Muscle of arm (tissue), 12 donors: ENCODE measurements around the gene UBE2V1. TPM values are rescaled to one million over a fixed set of nuclear protein-coding genes. Genes with fewer than 3 reads are reported as not detected.
"Not testable (repeated sequence)": the region's sequence is repeated elsewhere in the genome, so short reads cannot be mapped to it uniquely, and the experiment has no call there.

ENCODE experiments used
- DNase-seq: peaks from one replicate; pipeline ENCODE4 v3.0.0-alpha.2; 2013
- polyA plus RNA-seq, 12 donors: library from polyadenylated mRNA; unstranded; fragments of 120-200 nt; gene quantifications; one replicate each; pipeline ENCODE4 v1.2.1, GENCODE V29; 2013; ENCODE audit not compliant: insufficient read length in 12 of 12

Gene UBE2V1
- polyA plus RNA-seq, 12 donors = 103 to 227 (median 132) TPM

- DNase-seq = no peak
Measured at GRCh38 chr20:50141018-50141675, 28.2 kb upstream of the UBE2V1 start.

- no peak for DNase-seq
Measured at GRCh38 chr20:50140339-50140859, 27.4 kb upstream of the UBE2V1 start.

- no peak for DNase-seq
Measured at GRCh38 chr20:50138479-50139393, 25.8 kb upstream of the UBE2V1 start.

DNA sequence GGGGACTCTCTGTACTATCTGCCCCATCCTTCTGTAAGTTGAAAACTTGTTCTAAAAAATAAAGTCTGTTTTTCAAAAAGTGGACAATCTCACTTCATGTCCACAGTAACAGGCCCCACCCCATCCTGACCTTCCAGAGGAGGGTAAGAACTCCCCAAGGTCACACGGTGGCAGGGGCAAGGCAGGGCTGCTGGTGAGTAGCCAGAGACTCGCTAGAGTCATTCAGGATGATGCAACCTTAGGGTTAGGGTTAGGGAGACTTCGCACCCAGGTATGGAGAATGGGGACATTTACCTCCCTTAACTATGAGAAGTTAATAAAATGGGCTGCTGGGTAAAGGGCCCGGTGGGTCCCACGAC is 25.1 kb upstream of the UBE2V1 start:
- DNase-seq = no peak

DNA sequence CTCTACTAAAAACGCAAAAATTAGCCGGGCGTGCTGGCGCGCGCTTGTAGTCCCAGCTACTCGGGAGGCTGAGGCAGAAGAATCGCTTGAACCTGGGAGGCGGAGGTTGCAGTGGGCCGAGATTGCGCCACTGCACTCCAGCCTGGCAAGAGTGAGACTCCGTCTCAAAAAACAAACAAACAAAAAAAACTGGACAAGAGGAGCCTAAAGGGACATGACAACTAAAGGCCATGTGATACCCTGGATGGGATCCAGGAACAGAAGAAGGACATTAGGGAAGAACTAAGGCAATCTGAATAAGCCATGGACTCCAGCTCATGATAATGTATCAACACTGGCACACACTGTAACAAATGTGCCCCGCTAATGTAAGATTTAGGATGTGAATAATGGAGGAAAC is 24.8 kb upstream of the UBE2V1 start:
- DNase-seq = not testable (repeated sequence)

- DNase-seq = no peak
Measured at GRCh38 chr20:50136822-50137599, 24.1 kb upstream of the UBE2V1 start.

GRCh38 chr20:50135157-50135556 is 22.2 kb upstream of the UBE2V1 start:
- not testable (repeated sequence) for DNase-seq

- no peak for DNase-seq
Measured at GRCh38 chr20:50133474-50134217, 20.7 kb upstream of the UBE2V1 start.

- no peak for DNase-seq
Measured at GRCh38 chr20:50133041-50133440, 20.1 kb upstream of the UBE2V1 start.

- DNase-seq = no peak
Measured at GRCh38 chr20:50130995-50131394, 18.0 kb upstream of the UBE2V1 start.

DNA sequence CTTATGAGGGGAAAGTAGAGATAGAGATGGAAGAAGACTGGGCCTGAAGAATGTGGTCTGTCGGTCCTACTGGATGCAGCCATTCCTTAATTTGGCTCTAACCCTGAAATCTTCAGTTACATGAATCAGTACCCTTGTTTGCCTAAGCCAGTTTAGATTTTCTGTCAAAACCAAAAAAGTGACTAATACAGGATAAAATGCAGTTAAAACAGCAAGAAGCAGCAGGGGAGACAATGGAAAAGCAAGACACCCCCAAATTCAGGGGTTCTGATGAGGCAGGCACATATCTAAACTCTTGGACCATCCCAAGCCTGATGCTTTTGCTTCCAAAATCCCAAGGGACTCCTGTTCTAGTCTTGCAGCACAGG is 17.4 kb upstream of the UBE2V1 start:
- no peak for DNase-seq

DNA sequence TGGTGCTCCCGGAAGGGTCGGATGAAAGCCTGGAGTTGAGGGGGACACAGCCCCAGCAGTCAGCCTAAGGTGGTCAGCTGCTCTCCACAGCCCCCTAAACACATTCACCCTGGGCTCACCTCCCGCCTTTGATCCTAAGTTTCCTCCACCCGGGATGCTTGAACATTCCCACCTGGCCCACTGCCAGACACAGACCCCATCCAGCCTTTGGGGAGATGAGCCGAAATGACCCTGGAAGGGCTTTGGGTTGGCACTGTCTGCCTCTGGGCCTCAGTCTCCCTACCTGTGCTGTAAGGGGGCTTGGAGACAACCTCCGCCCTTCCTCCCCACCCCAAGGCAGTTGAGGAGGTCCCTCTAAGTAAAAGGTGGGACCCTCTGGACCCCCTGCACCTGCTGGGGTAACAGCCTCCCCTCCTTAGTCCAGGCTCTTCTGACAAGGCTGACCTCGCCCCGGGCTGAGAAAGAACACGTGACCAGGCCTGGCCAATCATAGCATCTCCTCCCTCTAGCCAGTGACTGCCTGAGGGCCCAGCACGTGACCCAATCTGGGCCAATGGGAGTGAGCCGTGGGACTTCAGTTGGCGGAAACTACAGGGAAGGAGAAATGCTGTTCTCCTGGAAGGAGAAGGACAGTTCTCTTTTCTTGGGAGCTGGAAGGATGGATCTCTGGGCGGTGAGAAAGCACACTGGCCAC is 16.9 kb upstream of the UBE2V1 start:
- no peak for DNase-seq

DNA sequence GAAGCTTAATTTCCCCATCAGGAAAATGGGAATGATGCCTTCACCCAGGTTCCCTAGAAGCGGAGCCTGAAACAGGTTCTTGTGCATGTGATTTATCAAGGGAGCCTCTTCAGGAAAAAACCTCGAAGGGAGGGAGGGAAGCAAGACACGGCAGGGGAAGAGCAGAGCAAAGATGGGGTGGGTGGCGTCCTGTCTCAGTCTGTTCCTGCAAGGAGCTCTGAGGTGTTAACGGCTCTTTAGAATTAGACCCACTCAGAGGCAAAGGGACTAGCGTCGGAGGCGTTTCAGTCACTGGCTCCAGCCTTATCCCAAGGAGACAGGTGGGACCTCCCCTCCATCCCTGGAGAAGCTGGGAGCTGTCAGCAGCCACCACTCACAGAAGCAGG is 15.6 kb upstream of the UBE2V1 start:
- no peak for DNase-seq

DNA sequence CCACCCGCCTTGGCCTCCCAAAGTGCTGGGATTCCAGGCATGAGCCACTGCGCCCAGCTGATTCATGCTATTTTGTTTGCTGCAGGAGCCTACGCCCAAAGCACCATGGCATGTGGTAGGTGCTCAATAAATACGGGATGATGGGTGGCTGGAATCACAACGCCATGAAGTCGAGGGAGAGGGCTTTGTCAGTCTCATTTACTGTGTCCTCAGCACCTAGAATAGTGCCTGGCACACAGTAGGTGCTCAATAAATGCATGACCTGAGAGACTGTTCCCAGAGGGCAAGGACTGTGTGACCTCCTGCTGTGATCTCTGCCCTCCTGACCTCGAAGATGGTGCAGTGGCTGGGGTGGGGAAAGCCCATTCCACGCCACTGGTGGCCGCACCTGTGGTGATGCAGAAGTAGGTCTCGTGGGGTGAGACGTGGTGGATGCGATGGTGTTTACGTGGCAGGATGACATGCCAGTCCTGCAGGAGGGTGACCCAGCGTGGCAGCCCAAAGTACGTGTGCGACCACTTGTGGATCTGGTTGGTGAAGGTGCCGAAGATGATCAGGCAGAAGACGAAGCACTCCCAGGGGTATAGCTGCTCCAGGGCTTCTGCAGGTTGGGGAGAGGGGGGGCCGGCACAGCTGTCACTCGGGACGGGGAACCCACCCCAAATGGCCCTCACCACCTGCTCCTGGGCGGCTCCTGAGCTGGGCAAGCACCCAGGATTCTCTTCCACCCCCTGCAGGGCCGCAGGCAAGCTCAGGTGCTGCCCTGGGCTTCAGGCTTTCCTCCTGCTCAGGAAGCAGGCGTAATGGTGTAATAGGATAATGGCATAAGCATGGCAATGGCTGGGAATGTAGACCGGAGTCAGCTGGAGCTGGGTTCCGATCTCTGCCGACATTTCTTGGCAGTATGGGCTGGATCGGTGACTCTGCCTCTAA is 14.9 kb upstream of the UBE2V1 start:
- DNase-seq = no peak

DNA sequence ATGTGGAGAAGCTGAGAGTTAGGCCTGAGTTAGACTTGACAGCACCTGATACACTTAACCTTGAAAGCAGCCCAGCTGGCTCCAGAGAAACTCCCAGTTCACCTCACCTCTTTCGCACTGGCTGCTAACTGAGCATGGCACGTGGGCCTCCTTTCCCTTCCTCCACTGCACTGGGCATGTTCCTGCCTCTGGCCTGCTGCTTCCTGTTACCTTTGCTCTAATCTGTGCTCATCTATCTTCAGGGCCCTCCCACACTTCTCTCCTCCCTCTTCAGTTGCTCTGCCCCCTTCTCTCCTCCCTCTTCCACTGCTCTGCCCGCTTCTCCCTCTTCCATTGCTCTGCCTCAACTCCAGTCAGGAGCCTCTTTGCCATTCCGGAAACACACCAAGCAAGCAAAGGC is 13.7 kb upstream of the UBE2V1 start:
- no peak for DNase-seq

DNA sequence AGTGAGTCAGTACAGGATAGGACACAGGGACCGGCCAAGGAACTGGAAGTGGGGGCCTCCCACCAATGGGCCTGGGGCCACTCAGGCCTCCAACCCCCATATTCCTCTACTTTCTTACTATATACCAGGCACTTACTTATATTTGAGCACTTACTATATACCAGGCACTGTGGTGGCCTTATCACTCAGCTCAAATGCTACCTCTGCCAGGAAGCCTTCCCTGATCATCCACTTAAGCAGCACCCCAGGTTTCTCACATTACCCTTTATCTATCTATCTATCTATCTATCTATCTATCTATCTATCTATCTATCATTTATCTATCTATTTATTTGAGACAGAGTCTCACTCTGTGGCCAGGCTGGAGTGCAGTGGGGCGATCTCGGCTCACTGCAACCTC is 12.3 kb upstream of the UBE2V1 start:
- DNase-seq = no peak

GRCh38 chr20:50124496-50124895 is 11.5 kb upstream of the UBE2V1 start:
- no peak for DNase-seq

- DNase-seq = no peak
Measured at GRCh38 chr20:50123418-50123817, 10.5 kb upstream of the UBE2V1 start.

DNA sequence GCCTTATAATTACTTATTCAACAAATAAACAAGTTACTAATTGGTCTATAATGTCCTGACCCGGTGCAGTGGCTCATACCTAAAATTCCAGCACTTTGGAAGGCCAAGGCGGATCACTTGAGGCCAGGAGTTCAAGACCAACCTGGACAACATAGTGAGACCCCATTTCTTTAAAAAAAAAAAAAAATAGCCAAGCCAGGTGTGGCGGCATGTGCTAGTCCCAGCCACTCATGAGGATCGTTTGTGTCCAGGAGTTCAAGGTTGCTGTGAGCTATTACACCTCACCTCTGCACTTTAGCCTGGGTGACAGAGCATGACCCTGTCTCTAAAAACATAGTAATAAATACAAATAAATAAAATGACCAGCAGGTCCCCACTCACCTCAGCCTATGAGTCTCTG is 9.8 kb upstream of the UBE2V1 start:
- no peak for DNase-seq

DNA sequence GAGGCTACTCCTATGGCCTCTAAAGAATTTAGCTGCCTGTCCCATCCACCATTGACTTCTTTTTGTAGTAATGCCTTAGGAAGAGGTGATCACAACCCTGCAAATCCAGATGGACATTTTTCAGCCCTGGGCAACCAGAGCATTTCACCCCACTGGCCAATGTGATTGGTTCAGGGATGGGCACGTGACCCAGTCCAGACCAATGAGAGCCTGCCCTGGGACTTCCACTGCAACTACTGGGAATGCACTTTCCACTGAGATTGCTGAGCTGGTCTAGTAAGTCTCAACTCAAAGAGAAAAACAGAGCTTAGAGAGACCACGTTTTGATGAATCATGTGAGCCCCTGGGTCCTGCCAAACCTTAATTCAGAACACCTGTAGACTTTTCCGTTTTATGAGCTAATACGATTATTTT is 8.9 kb upstream of the UBE2V1 start:
- no peak for DNase-seq
